Central memory CD4-positive, alpha-beta T cell (primary cell): Measurements from ENCODE around the gene KY.
"Not testable (repeated sequence)": the region's sequence is repeated elsewhere in the genome, so short reads cannot be mapped to it uniquely, and the experiment has no call there.

Experiments
- DNase-seq: peaks from one replicate; pipeline ENCODE4 v3.0.0; 2022

The KY gene

DNA sequence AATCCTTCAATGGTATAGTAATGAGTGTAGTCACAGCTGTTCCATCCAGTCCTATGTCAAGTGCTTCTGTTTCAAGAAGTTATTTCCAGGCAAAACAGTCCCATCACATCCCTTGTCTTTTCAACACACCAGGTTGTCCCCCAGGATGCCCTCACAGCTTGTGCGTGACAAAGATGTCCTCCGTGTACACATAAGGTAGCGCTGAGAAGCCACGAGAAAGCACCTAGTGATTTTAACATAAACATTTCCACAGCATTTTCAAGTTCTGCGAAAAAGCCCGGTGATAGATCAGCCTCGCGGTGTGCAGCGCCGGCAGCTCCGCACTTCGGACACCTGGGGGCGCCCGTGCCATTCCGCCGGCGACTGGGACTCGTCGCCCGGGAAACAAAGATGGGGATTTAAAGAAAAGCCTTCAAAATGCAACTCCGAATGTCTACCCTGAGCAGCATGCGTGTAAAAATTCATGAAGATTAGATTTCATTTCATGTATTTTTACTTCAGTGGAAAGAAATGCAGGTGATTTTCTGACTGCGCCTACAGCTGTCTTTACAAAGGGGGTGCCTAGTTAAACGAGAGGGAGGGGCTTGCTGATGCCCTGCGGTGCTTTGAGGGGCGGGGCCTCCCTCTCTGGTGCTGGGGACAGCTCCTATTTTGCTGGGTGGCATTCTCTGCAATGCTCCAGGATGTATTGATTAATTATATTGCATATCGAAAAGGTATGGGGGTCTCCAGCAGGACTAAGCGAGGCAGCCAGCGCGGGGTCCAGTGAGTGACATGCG, 49.9 kb downstream of the KY start:
- DNase-seq, result peak; percentile 15

DNA sequence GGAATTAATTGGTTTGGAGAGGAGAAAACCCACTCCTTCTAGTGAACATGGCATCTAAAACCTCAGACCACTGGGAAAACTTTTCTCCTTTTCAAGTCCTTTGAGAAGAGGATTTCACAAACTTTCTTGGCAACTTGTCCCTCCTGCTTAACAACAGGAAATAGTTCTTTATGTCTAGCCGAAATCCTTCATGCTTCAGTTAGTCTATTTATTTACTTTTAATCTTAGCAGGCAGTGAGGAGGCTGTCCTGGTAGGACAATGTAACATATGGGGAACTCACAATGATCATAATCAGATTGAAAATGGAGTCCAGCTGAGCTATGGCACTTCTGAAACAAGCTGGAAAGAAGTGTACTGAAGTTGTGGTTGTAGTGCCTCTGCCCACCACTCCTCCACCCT, 50.6 kb downstream of the KY start:
- DNase-seq, result no peak

DNA sequence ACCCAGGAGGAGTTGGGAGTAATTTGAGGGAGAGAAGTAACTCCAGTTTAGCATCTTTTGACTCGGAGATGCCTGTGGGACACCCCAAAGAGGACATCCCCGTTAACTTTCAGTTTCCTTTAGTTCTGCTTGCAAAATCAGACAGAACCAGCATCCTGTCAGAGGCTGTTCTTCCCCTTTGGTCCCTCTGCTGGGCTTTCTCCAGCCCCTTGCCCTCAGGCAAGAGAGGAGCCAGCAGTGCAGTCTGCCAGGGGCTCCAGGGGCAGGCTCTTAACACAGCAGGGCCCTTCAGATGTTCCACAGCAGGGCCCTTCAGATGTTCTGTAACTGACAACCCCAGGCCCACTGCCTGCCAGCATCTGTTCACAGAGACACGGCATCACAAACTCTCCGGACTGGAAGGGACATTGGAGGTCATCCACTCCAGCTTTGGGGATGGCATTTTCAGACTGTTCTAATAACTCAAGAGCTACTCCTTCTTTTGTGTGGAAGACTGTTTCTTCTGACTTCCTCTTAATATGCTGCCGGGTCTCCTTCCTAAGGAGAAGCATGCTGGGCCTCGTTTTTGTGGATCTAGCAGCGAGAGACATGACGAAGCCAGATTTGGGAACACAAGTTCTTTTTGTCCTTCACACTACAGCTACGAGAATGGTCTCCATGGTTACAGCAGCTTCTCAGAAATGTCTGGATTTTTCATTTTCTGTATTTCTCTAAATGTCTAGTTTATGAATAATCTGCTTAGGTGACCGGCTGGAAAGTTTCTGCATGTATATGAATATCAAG, 51.9 kb downstream of the KY start:
- no peak for DNase-seq

DNA sequence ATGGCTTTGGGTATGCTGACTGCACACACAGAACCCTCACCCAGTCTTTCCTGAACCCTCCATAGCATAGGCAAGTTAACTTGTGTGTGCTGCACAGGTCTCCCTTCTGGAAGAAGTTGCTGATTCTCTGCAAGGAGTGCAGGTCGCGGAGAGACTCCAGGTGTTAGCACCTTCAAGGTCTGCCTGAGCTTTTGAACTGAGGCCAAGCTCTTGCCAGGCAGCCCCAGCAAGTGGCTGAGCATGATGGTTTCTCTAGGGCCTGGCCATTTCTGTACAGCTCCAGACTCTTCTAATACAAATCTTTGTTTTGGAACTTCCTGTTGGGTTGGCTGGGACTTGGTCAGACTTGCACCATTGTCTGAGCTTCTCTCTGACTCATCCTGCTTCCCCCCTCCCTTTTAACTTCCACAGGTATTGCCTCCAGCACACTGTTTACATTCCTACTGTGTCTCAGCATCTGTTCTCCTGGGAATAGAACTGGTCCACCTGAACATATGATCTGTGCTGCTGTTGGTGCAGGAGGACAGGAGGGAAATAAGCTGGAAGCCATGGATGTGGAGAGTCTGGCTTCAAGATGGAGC, 53.3 kb downstream of the KY start:
- DNase-seq, result no peak

DNA sequence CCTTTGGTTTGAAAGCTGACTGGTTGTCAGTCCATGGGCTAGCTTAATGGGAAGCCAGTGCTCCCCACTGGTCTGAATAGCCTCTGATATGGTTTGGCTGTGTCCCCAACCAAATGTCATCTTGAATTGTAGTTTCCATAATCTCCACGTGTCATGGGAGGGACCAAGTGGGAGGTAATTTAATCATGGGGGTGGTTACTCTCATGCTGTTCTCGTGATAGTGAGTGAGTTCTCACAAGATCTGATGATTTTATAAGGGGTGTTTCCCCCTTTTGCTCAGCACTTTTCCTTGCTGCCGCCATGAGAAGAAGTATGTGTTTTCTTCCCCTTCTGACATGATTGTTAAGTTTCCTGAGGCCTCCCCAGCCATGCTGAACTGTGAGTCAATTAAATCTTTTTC, 55.8 kb downstream of the KY start:
- DNase-seq, result not testable (repeated sequence)

DNA sequence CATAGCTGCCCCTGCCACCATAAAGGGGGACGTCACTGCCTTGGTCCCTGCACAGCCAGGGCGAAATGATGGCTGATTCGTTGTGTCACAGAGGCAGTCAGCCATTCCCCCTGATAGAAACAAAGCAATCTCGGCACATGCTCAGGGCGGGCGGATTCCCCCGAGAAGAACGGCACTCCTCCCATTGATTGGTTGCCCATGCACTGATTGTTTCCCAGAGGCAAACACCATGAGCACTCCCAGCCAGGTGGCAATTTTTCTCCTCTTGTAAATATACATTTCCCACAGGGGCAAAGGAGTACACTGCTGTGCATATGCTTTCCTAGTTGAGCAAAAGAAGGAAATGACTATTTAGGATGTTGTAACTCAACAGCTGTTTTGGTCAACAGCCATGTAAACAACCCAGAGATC, 56.5 kb downstream of the KY start:
- DNase-seq, result no peak

DNA sequence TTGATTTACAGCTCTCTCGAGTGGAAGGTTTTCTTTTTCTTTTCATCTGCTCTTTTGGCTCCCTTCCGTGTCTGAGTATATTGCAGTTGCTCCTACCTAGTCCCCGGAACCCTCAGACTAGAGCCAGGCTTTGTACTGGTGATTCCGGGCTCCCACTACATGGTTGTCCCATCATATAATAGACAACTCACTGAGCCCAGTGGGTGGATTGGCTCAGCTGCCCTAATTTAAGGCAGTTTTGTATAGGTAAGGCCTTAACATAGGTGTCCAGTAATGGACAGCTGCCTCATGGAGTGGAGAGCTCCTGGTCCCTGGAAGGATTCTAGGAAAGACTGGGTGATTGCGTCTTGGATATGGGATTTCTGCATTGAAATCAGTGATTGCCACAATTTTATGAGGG, 58.0 kb downstream of the KY start:
- DNase-seq, result no peak

DNA sequence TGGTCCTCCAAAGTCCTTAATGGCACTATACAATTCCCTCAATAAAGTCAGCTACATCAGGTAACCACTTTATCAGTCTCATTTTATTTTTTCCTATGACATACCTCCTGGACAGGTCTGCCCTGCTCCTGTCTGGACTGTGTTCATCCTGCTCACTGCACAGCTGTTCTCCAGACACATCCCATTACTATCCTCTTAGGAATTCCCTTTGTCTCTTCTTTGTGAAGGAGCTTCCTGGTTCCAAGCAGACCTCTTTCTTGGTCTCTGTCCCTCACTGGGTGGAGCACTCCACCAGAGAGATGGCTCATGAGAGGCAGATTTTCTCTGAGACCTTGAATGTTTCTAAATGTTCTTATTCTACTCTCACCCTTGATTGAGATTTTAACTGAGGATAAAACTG, 60.1 kb downstream of the KY start:
- DNase-seq, result no peak

DNA sequence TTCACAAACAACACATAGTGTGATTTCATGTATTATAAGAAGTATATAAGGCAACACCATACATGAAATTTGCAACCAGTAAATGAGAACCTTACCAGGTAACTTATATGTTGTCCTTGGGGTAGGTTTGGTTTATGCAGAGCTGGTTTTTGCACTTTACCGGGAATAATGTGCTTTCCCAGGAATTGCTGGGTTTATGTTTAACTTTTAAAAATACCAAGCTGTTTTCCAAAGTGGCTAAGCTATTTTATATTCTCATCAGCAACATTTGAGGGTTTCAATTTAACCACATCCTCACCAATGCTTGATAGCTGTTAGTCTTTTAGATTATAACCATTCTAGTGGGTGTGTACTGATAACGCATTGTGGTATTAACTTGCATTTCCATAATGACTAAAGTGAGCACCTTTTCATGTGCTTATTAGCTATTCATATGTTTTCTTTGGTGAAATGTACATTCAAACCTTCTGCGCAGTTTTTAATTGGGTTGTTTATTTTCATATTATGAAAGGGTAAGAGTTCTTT, 71.6 kb downstream of the KY start:
- DNase-seq, result no peak

DNA sequence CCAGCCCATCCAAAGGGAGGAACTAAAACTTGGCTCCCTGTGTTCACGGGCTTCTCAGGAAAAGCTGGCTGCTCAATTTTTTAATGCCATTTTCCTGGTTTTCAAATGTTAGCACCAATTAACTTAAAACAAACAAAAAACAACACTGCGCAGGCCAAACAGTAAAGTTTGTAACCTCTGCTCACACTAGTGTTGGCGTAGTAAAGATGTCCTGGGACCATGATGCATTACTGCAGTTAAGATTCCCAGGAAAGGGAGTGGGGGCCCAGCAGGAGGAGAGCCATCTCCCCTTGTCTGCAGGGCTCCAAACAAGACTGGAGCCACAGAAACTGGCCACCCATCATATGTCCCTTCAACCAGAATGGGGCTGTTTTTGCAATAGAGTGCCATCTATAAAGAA, 74.0 kb downstream of the KY start:
- DNase-seq, result no peak

DNA sequence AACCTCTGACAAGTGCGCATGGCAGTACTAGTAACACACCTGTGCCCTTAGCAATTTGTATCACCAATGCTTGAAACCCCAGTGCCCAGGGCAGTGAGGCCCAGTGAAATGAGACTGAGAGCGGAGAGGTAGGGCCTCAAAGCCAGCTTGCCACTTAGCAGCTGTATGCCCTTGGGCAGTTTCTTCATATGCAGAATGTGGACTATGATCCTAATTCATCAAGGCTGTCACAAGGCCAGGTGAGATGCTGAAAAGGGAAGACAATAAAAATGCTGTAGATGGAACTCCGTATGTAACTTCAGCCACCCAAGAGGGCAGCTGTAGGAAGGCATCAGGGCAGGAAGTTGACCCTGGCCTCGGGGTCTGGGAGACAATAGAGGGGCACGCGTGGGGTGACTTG, 74.4 kb downstream of the KY start:
- DNase-seq, result no peak

DNA sequence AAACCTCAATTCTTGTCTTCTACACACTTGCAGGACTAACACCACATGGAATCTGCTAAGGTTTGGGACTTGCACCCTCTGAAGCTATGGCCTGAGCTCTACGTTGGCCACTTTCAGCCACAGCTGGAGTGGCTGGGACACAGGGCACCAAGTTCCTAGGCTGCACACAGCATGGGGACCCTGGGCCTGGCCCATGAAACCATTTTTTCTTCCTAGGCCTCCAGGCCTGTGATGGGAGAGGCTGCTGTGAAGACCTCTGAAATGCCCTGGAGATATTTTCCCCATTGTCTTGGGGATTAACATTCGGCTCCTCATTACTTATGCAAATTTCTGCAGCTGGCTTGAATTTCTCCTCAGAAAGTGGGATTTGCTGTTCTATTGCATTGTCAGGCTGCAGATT, 80.9 kb downstream of the KY start:
- DNase-seq, result not testable (repeated sequence)

DNA sequence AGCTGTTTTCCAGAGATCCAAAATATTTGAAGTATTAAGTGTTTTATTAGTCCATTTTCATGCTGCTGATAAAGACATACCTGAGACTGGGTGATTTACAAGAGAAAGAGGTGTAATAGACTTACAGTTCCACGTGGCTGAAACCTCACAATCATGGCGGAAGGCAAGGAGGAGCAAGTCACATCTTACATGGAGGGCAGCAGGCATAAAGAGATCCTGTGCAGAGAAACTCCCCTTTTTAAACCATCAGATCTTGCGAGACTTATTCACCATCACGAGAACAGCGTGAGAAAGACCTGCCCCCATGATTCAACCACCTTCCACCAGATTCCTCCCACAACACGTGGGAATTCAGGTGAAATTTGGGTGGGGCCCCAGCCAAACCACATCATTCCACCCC, 82.0 kb downstream of the KY start:
- DNase-seq, result no peak

DNA sequence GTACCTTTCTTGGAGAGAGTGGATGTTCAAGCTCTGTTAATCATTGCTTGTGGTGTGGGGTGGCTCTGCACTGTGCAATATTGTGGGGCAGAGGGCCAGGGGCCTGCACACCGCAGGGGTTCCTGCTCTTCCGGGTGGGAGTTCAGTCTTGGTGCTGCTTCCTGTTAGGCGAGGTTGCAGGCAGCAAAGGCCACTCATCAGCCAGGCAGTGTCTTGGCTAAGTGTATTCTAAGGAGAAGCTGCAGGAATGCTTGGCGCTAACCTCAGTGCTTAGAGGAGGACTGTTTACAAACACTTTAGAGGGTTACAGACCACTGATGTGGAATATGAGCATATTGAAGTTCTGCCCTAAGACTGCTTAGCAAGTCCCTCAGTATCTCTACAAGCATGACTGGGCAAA, 83.2 kb downstream of the KY start:
- DNase-seq, result no peak

DNA sequence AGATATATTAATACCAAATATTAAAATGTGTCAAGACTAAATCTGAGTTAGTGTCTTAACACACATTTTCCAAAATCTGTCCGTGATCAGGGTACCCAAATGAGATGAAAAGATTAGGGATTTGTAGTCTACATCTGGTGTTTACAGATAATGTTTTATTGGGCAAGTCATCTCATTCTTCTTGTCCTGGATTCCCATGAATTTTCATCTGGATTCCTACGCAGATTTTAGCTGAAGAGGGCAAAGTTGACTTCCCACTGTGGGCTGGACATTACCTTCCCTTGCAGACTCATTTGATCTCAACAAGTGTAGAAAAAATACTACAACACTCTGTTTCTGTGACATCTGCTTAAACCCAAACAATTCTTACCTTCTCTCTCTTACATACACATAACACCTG, 85.8 kb downstream of the KY start:
- no peak for DNase-seq

DNA sequence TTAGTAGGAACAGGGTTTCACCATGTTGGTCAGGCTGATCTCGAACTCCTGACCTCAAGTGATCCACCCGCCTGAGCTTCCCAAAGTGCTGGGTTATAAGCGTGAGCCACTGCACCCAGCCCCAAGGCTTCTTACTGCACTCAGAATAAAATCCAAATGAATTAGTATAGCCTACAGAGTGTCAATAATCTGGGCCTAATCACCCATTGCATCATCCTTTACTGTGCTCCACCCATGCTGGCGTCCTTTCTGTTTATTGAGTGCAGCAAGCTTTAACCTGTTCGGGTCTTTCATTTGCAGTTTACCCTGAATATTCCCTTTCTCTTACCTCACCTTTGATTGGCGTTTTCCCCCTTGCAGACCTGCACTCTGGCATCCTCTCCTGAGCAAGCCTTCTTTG, 87.2 kb downstream of the KY start:
- DNase-seq, result no peak

DNA sequence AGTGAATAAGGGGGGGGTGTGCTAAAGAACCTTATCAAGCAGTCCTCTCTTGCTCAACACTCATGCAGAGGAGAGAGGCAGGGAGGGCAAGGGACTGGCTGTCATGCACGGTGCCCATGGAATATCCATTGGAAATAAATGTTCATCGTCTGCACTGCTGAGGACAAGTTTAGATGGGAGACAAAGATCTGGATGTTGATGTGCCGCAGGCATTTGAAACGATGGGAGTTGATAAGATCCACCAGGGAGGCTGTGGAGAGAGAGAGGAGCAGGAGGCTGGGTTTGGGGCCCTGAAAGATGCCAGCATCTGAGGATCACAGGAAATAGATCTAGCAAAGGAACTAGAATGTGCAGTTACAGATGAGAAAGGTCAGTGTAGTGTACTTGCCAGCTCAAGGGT, 88.8 kb downstream of the KY start:
- DNase-seq, result no peak

DNA sequence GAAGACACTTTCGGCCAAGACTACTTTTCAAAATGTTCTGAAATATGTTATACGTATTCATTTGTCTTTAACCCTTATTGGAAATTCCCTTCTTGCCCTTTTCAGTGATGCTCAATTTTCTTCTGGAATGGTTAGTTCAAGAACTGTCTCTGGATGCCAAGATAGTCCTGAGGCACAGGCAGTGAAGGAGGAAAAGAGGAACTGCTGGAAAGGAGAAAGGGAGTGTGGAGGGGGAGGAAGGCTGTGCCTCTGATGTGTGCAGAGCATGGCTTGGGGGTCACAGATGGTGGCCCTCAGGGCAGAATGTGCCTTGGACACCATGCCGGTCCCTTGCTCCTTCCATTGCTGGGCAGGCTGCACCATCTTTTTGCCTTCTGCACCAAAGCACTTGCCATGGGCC, 91.2 kb downstream of the KY start:
- no peak for DNase-seq
